Body of pancreas (tissue), 4 donors: ENCODE results near the gene GCDH. TPM values are rescaled to one million over a fixed set of nuclear protein-coding genes. Genes with fewer than 3 reads are reported as not detected.

Experiments
- ATAC-seq: fragments of 150-250 bp; one replicate; pipeline ENCODE4 v1.9.1; 2016
- DNase-seq, 4 donors: peaks; one replicate each; pipeline ENCODE4 v3.0.0-alpha.2; 2019
- H3K27ac ChIP-seq, 4 donors: fragments of 200-600 bp; sonication (generic); 1 replicate in 3 of 4; 2 replicates in 1 of 4; pipeline versions ENCODE4 v1.5.1 to v1.6.1; 2016 to 2019; ENCODE audit warnings: mild to moderate bottlenecking in 1 of 4, mixed read lengths in 1 of 4, moderate library complexity in 1 of 4
- H3K27me3 ChIP-seq, 2 donors: fragments of 200-600 bp; sonication (generic); one replicate each; pipeline ENCODE4 v1.6.0; 2016; ENCODE audit warnings: mild to moderate bottlenecking in 1 of 2
- H3K36me3 ChIP-seq, 2 donors: fragments of 200-600 bp; sonication (generic); replicated peaks in 1 of 2; 2 replicates each; pipeline ENCODE4 v1.5.1; 2016; ENCODE audit warnings: low read depth in 2 of 2; ENCODE audit not compliant: insufficient read depth in 1 of 2
- H3K4me1 ChIP-seq: fragments of 200-600 bp; sonication (generic); one replicate; pipeline ENCODE4 v1.6.0; 2016
- H3K4me3 ChIP-seq, 2 donors: fragments of 200-600 bp; sonication (generic); 1 replicate in 1 of 2; 2 replicates in 1 of 2; pipeline ENCODE4 v1.5.1; 2016 to 2019
- H3K9me3 ChIP-seq, 3 donors: fragments of 200-600 bp; sonication (generic); 1 replicate in 2 of 3; 2 replicates in 1 of 3; pipeline ENCODE4 v1.5.1; 2016
- CTCF ChIP-seq, 7 experiments: fragments of 450-650 bp in 4 of 7; fragments of 200-600 bp in 3 of 7; sonication (generic) in 3 of 7; IDR thresholded peaks; one replicate each; pipeline ENCODE4 v1.5.1; 2016 to 2019; ENCODE audit warnings: antibody characterized with exemption in 7 of 7
- POLR2A ChIP-seq, 3 donors: fragments of 450-650 bp; IDR thresholded peaks; one replicate each; pipeline ENCODE4 v1.6.1; 2016; ENCODE audit warnings: antibody characterized with exemption in 3 of 3, mild to moderate bottlenecking in 2 of 3
- whole genome bisulfite sequencing, 2 donors: methylation state at CpG; one replicate each; pipeline ENCODE4 v1.1.5; 2017; 5-methylcytosine and 5-hydroxymethylcytosine counted together
- intact Hi-C: fragments of 100-400 bp; cut with DNase I; formaldehyde crosslinking; loops from one replicate; pipeline ENCODE4 v1.15.1; 2023
- total RNA-seq, 2 donors: library from RNA; depleted of rRNA; stranded (reverse); fragments of >200 nt; gene quantifications; one replicate each; pipeline ENCODE4 v1.1.0, GENCODE V29; 2016

The GCDH gene
- total RNA-seq, 2 donors from 2014 or later: 17.4 to 57.7 TPM

GRCh38 chr19:12847159-12848139 is 43.5 kb upstream of the GCDH start:
- H3K9me3 ChIP-seq: no peaks in the 10 kb centered on the region
- TF ChIP-seq CTCF (IDR thresholded peaks at IDR 0.05): peak; percentile 93 to 99 (median 98)
- TF ChIP-seq POLR2A (IDR thresholded peaks at IDR 0.05): no peak
- intact Hi-C loops: no loop called here
- peaks cover 0 to 2% of the 10 kb centered on the region in 2 donors for H3K27me3 ChIP-seq
- H3K36me3 ChIP-seq: no peaks in the 10 kb centered on the region
- H3K27ac ChIP-seq: no peak overlapping the region
- DNase-seq (peak; percentile 85 to 92 (median 88)), ATAC-seq (peak; percentile 97)
- H3K4me3 ChIP-seq: no peak overlapping the region
- 10 to 31% methylated on average over 12 to 62 of the region's 69 CpGs for WGBS, 2 donors
- peaks cover 9% of the 10 kb centered on the region for H3K4me1 ChIP-seq

- intact Hi-C loops: no loop called here
- no peaks in the 10 kb centered on the region for H3K4me1 ChIP-seq
- no peak for ATAC-seq
- no peak overlapping the region for H3K27ac ChIP-seq
- DNase-seq: no peak
- H3K9me3 ChIP-seq: no peaks in the 10 kb centered on the region
- no peak overlapping the region for H3K4me3 ChIP-seq
- 48 to 58% methylated on average over 1 of the region's 1 CpG for WGBS, 2 donors
- H3K36me3 ChIP-seq: no peaks in the 10 kb centered on the region
- TF ChIP-seq CTCF (IDR thresholded peaks at IDR 0.05) (no peak), POLR2A (IDR thresholded peaks at IDR 0.05) (no peak)
- H3K27me3 ChIP-seq: no peaks in the 10 kb centered on the region
Measured at GRCh38 chr19:12856653-12857052, 34.3 kb upstream of the GCDH start.

- Histone ChIP-seq H3K9me3 (no peaks in the 10 kb centered on the region), H3K27ac (no peak overlapping the region), H3K27me3 (no peaks in the 10 kb centered on the region), H3K4me1 (no peaks in the 10 kb centered on the region), H3K4me3 (no peak overlapping the region), H3K36me3 (no peaks in the 10 kb centered on the region)
- intact Hi-C loops: no loop called here
- 82 to 84% methylated on average over 34 to 35 of the region's 35 CpGs for WGBS, 2 donors
- ATAC-seq (no peak), DNase-seq (no peak)
- TF ChIP-seq CTCF (IDR thresholded peaks at IDR 0.05) (no peak), POLR2A (IDR thresholded peaks at IDR 0.05) (no peak)
Measured at GRCh38 chr19:12858041-12858928, 32.7 kb upstream of the GCDH start.

- Histone ChIP-seq H3K9me3 (no peaks in the 10 kb centered on the region), H3K4me1 (no peaks in the 10 kb centered on the region), H3K27ac (no peak overlapping the region), H3K36me3 (no peaks in the 10 kb centered on the region), H3K27me3 (no peaks in the 10 kb centered on the region), H3K4me3 (no peak overlapping the region)
- intact Hi-C loops: no loop called here
- WGBS, 2 donors: 44 to 57% methylated on average over 7 of the region's 7 CpGs
- TF ChIP-seq CTCF (IDR thresholded peaks at IDR 0.05) (no peak), POLR2A (IDR thresholded peaks at IDR 0.05) (no peak)
- DNase-seq (no peak), ATAC-seq (no peak)
Measured at GRCh38 chr19:12859546-12859945, 31.4 kb upstream of the GCDH start.
